HepG2 (cell line): ENCODE measurements around the gene PHF23. TPM values are rescaled to one million over a fixed set of nuclear protein-coding genes. Genes with fewer than 3 reads are reported as not detected.
A peak's percentile ranks its signal among the peaks of the same experiment; 100 is the strongest.

ENCODE experiments used
- BCLAF1 ChIP-seq: fragments of 450-650 bp; IDR thresholded peaks from 2 replicates; pipeline ENCODE4 v1.6.1; 2017; ENCODE audit warnings: mild to moderate bottlenecking
- CREBL2 ChIP-seq: sonication (generic); formaldehyde crosslinking; IDR thresholded peaks from 2 replicates; pipeline ENCODE4 v1.8.1; 2023; ENCODE audit warnings: missing genetic modification reagents, mild to moderate bottlenecking, borderline replicate concordance
- GFI1 ChIP-seq: sonication (generic); formaldehyde crosslinking; IDR thresholded peaks from 2 replicates; pipeline ENCODE4 v1.5.0; 2020; ENCODE audit warnings: missing genetic modification reagents, mild to moderate bottlenecking, borderline replicate concordance
- HNRNPLL ChIP-seq: fragments of 200-400 bp; formaldehyde crosslinking; IDR thresholded peaks from 2 replicates; pipeline ENCODE4 v1.6.1; 2017; ENCODE audit warnings: mild to moderate bottlenecking, low read depth, low read length; ENCODE audit not compliant: poor library complexity, severe bottlenecking
- LCORL ChIP-seq, 2 experiments: fragments of 450-650 bp in 1 of 2; sonication (generic) in 1 of 2; formaldehyde crosslinking in 1 of 2; IDR thresholded peaks; 2 replicates each; pipeline versions ENCODE4 v1.5.0 to v1.6.1; 2017 to 2020; ENCODE audit warnings: antibody characterized with exemption in 1 of 2, missing genetic modification reagents in 1 of 2
- MAZ ChIP-seq, 2 experiments: sonication (generic) in 1 of 2; formaldehyde crosslinking in 1 of 2; IDR thresholded peaks; 2 replicates each; pipeline versions ENCODE4 v1.5.0 to v1.6.1; 2012 to 2020; ENCODE audit warnings: low read depth in 2 of 2, mild to moderate bottlenecking in 2 of 2, borderline replicate concordance in 1 of 2, improper control_type of control experiment in 1 of 2, low read length in 1 of 2, missing genetic modification reagents in 1 of 2, moderate library complexity in 1 of 2
- MXI1 ChIP-seq: IDR thresholded peaks from 3 replicates; pipeline ENCODE4 v1.6.1; 2012; ENCODE audit warnings: low read depth, low read length, inconsistent platforms, borderline replicate concordance
- PPARG ChIP-seq: conservative IDR thresholded peaks from 2 replicates; pipeline ENCODE4 v1.6.1; 2016; ENCODE audit warnings: missing biosample characterization, missing genetic modification reagents
- U2AF2 ChIP-seq: fragments of 200-400 bp; formaldehyde crosslinking; IDR thresholded peaks from 2 replicates; pipeline ENCODE4 v1.6.1; 2017; ENCODE audit warnings: low read depth, mild to moderate bottlenecking, low read length
- UBTF ChIP-seq: sonication (generic); formaldehyde crosslinking; IDR thresholded peaks from 2 replicates; pipeline ENCODE4 v1.4.0; 2020; ENCODE audit warnings: mild to moderate bottlenecking, missing genetic modification reagents
- ZFY ChIP-seq: sonication (generic); formaldehyde crosslinking; IDR thresholded peaks from 2 replicates; pipeline ENCODE4 v1.4.0; 2020; ENCODE audit warnings: missing genetic modification reagents
- ZGPAT ChIP-seq: IDR thresholded peaks from 2 replicates; pipeline ENCODE4 v1.6.1; 2016; ENCODE audit warnings: mild to moderate bottlenecking
- ZNF20 ChIP-seq: sonication (generic); formaldehyde crosslinking; IDR thresholded peaks from 2 replicates; pipeline ENCODE4 v1.4.0; 2020; ENCODE audit warnings: mild to moderate bottlenecking, moderate library complexity, missing genetic modification reagents
- ZNF225 ChIP-seq: sonication (generic); formaldehyde crosslinking; IDR thresholded peaks from 2 replicates; pipeline ENCODE4 v1.4.0; 2020; ENCODE audit warnings: mild to moderate bottlenecking, missing genetic modification reagents
- ZNF251 ChIP-seq: sonication (generic); formaldehyde crosslinking; IDR thresholded peaks from 2 replicates; pipeline ENCODE4 v1.9.0; 2021; ENCODE audit warnings: mild to moderate bottlenecking, missing genetic modification reagents
- ZNF275 ChIP-seq: sonication (generic); formaldehyde crosslinking; IDR thresholded peaks from 2 replicates; pipeline ENCODE4 v1.8.0; 2022; ENCODE audit warnings: missing genetic modification reagents, mild to moderate bottlenecking, inconsistent platforms, borderline replicate concordance
- ZNF280B ChIP-seq: sonication (generic); formaldehyde crosslinking; IDR thresholded peaks from 2 replicates; pipeline ENCODE4 v1.5.0; 2020; ENCODE audit warnings: missing genetic modification reagents, mild to moderate bottlenecking, borderline replicate concordance
- polyA plus RNA-seq, 8 experiments: library from polyadenylated mRNA; depleted of rRNA in 3 of 8; stranded (reverse) in 7 of 8; unstranded in 1 of 8; fragments of >200 nt; fragmentation: Illumina TruSeq in 4 of 8; extraction: Trizol in 4 of 8; gene quantifications; 2 replicates each; pipeline versions ENCODE4 v1.2.1 to v1.2.3, GENCODE V29; 2011 to 2016; ENCODE audit warnings: low read depth in 4 of 8, missing spikeins in 1 of 8, mixed read lengths in 1 of 8; ENCODE audit not compliant: insufficient read depth in 1 of 8
- total RNA-seq, 5 experiments: library from RNA; depleted of rRNA; stranded (reverse); fragments of >200 nt; fragmentation: Illumina TruSeq; extraction: Trizol; gene quantifications; 2 replicates each; pipeline ENCODE4 v1.2.3, GENCODE V29; 2016; ENCODE audit warnings: low read depth in 1 of 5

Gene PHF23
- total and polyA plus RNA-seq, 2 of the 13 experiments (the other 11 are each of a cell fraction or from before 2014, with no cell fraction given), result 27.6 to 33.2 TPM

- TF ChIP-seq ZNF275, result no peak
- no peak for TF ChIP-seq ZNF251 (CRISPR knock-in tag)
- TF ChIP-seq ZNF280B (CRISPR knock-in tag), result 0 out of 2 replicates have a peak, but pooled peaks have one; percentile 19
- peak; percentile 47; the same call in 1 of the 2 replicates for TF ChIP-seq GFI1
- peak; percentile 27 for TF ChIP-seq HNRNPLL
- TF ChIP-seq MAZ (IDR thresholded peaks at IDR 0.05; ENCODE audit: borderline replicate concordance, low read depth, low read length), result 0 out of 2 replicates have a peak, but pooled peaks have one; percentile 57
- TF ChIP-seq MAZ (CRISPR knock-in tag; IDR thresholded peaks at IDR 0.05; ENCODE audit: low read depth), result peak; percentile 17; the same call in 1 of the 2 replicates
- no peak for TF ChIP-seq CREBL2 (CRISPR knock-in tag)
- TF ChIP-seq LCORL (IDR thresholded peaks at IDR 0.05), result no peak
- 0 out of 2 replicates have a peak, but pooled peaks have one; percentile 29 for TF ChIP-seq LCORL (CRISPR knock-in tag; IDR thresholded peaks at IDR 0.05)
- peak; percentile 64 for TF ChIP-seq ZFY (CRISPR knock-in tag)
- no peak for TF ChIP-seq BCLAF1
- peak; percentile 36; the same call in 1 of the 2 replicates for TF ChIP-seq ZGPAT (CRISPR knock-in tag)
- TF ChIP-seq UBTF (CRISPR knock-in tag), result peak; percentile 49; the same call in 1 of the 2 replicates
- TF ChIP-seq ZNF225, result no peak
- TF ChIP-seq U2AF2, result no peak
- TF ChIP-seq PPARG (CRISPR knock-in tag), result no peak
- 0 out of 3 replicates have a peak, but pooled peaks have one; percentile 14 for TF ChIP-seq MXI1
- no peak for TF ChIP-seq ZNF20 (CRISPR knock-in tag)
Measured at GRCh38 chr17:7237761-7238419, 1.4 kb downstream of the PHF23 start (continued).
